Parathyroid adenoma (tissue), 2 donors: ENCODE data around the gene ZMPSTE24.

Source experiments
- H2AFZ ChIP-seq: fragments of 300-600 bp; sonication (generic); one replicate; pipeline ENCODE4 v1.7.0; 2017; ENCODE audit warnings: antibody characterized with exemption, mild to moderate bottlenecking
- H3K27ac ChIP-seq: fragments of 300-600 bp; sonication (generic); one replicate; pipeline ENCODE4 v1.7.0; 2017
- H3K27me3 ChIP-seq: fragments of 300-600 bp; sonication (generic); one replicate; pipeline ENCODE4 v1.7.0; 2017; ENCODE audit warnings: low read length; ENCODE audit not compliant: control insufficient read depth, insufficient read depth
- H3K36me3 ChIP-seq: fragments of 300-600 bp; sonication (generic); one replicate; pipeline ENCODE4 v1.7.0; 2017; ENCODE audit warnings: low read length; ENCODE audit not compliant: control insufficient read depth, insufficient read depth
- H3K4me1 ChIP-seq: fragments of 300-600 bp; sonication (generic); one replicate; pipeline ENCODE4 v1.7.0; 2017; ENCODE audit warnings: control low read depth
- H3K4me2 ChIP-seq: fragments of 300-600 bp; sonication (generic); one replicate; pipeline ENCODE4 v1.7.0; 2017; ENCODE audit warnings: low read length
- H3K4me3 ChIP-seq: fragments of 300-600 bp; sonication (generic); one replicate; pipeline ENCODE4 v1.7.0; 2017; ENCODE audit warnings: low read depth, low read length
- H3K79me2 ChIP-seq: fragments of 300-600 bp; sonication (generic); one replicate; pipeline ENCODE4 v1.7.0; 2017; ENCODE audit warnings: control low read depth
- H3K9ac ChIP-seq: fragments of 300-600 bp; sonication (generic); one replicate; pipeline ENCODE4 v1.7.0; 2017; ENCODE audit warnings: mild to moderate bottlenecking
- H3K9me3 ChIP-seq: fragments of 300-600 bp; sonication (generic); one replicate; pipeline ENCODE4 v1.7.0; 2017; ENCODE audit warnings: low read length; ENCODE audit not compliant: control insufficient read depth
- CTCF ChIP-seq: fragments of 300-600 bp; sonication (generic); IDR thresholded peaks from one replicate; pipeline ENCODE4 v1.7.0; 2017; ENCODE audit warnings: antibody characterized with exemption, mild to moderate bottlenecking
- donor health status: primary hyperparathyroidism.

The ZMPSTE24 gene

GRCh38 chr1:40224040-40224439, 34.0 kb upstream of the ZMPSTE24 start:
- Histone ChIP-seq H3K36me3 (no peaks in the 10 kb centered on the region), H3K9me3 (no peaks in the 10 kb centered on the region), H3K4me3 (no peak overlapping the region), H3K4me1 (no peaks in the 10 kb centered on the region), H3K9ac (no peak overlapping the region), H3K79me2 (no peaks in the 10 kb centered on the region), H2AFZ (no peak overlapping the region), H3K27ac (no peak overlapping the region), H3K4me2 (no peak overlapping the region), H3K27me3 (no peaks in the 10 kb centered on the region)
- no peak for TF ChIP-seq CTCF

GRCh38 chr1:40226192-40226591, 31.8 kb upstream of the ZMPSTE24 start:
- Histone ChIP-seq H3K9ac (no peak overlapping the region), H3K4me2 (no peak overlapping the region), H3K4me3 (no peak overlapping the region), H3K27ac (no peak overlapping the region), H3K36me3 (no peaks in the 10 kb centered on the region), H3K27me3 (no peaks in the 10 kb centered on the region), H2AFZ (no peak overlapping the region), H3K79me2 (no peaks in the 10 kb centered on the region), H3K9me3 (no peaks in the 10 kb centered on the region), H3K4me1 (no peaks in the 10 kb centered on the region)
- no peak for TF ChIP-seq CTCF

GRCh38 chr1:40232444-40232843, 25.6 kb upstream of the ZMPSTE24 start:
- H3K27ac ChIP-seq, result no peak overlapping the region
- H3K79me2 ChIP-seq, result no peaks in the 10 kb centered on the region
- TF ChIP-seq CTCF, result no peak
- no peak overlapping the region for H2AFZ ChIP-seq
- no peak overlapping the region for H3K4me3 ChIP-seq
- no peak overlapping the region for H3K9ac ChIP-seq
- no peaks in the 10 kb centered on the region for H3K27me3 ChIP-seq
- no peaks in the 10 kb centered on the region for H3K4me1 ChIP-seq
- H3K9me3 ChIP-seq, result no peaks in the 10 kb centered on the region
- no peaks in the 10 kb centered on the region for H3K36me3 ChIP-seq
- H3K4me2 ChIP-seq, result no peak overlapping the region

GRCh38 chr1:40239626-40240025, 18.4 kb upstream of the ZMPSTE24 start:
- no peaks in the 10 kb centered on the region for H3K79me2 ChIP-seq
- no peaks in the 10 kb centered on the region for H3K9me3 ChIP-seq
- no peak overlapping the region for H2AFZ ChIP-seq
- no peak overlapping the region for H3K9ac ChIP-seq
- no peaks in the 10 kb centered on the region for H3K36me3 ChIP-seq
- H3K4me3 ChIP-seq, result no peak overlapping the region
- no peak overlapping the region for H3K27ac ChIP-seq
- no peak for TF ChIP-seq CTCF
- no peaks in the 10 kb centered on the region for H3K27me3 ChIP-seq
- H3K4me1 ChIP-seq, result no peaks in the 10 kb centered on the region
- no peak overlapping the region for H3K4me2 ChIP-seq

GRCh38 chr1:40240390-40240789, 17.6 kb upstream of the ZMPSTE24 start:
- Histone ChIP-seq H3K27ac (no peak overlapping the region), H3K9ac (no peak overlapping the region), H3K27me3 (no peaks in the 10 kb centered on the region), H3K4me2 (no peak overlapping the region), H3K4me3 (no peak overlapping the region), H2AFZ (no peak overlapping the region), H3K36me3 (no peaks in the 10 kb centered on the region), H3K79me2 (no peaks in the 10 kb centered on the region), H3K4me1 (no peaks in the 10 kb centered on the region), H3K9me3 (no peaks in the 10 kb centered on the region)
- no peak for TF ChIP-seq CTCF
